NB4 (cell line): ENCODE data around the gene UST.

Source experiments
- POLR2A ChIP-seq: IDR thresholded peaks from 2 replicates; pipeline ENCODE4 v1.6.1; 2011; ENCODE audit warnings: mild to moderate bottlenecking; ENCODE audit not compliant: insufficient read length; ENCODE audit errors: extremely low read depth
- TF ChIP-seq, protein P1 (sequence below): IDR thresholded peaks from one replicate; pipeline ENCODE4 v1.5.1; 2012; ENCODE audit warnings: low read depth, low read length
- TF ChIP-seq, protein P2 (sequence below): IDR thresholded peaks from 2 replicates; pipeline ENCODE4 v1.6.1; 2011; ENCODE audit warnings: low read depth, low read length

DNA sequence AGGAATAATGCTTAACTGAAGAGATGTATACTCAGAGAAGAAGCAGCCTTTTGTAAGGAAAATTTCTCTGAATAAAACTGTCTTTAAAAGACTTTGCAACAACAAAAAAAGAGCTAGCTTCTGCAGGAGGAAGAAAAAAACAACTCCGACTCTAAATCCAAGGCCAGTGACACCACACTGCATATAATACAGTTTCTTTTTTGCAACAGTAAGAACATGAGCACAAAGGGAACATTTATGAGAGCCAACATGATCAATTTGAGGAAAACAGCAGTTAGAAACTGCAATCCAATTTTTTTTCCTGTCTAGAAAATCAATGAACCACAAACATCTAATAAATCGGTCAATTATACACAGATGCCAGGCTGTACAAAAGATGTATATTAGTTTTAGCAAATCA lies 42.9 kb upstream of the UST start:
- TF ChIP-seq, protein P1, sequence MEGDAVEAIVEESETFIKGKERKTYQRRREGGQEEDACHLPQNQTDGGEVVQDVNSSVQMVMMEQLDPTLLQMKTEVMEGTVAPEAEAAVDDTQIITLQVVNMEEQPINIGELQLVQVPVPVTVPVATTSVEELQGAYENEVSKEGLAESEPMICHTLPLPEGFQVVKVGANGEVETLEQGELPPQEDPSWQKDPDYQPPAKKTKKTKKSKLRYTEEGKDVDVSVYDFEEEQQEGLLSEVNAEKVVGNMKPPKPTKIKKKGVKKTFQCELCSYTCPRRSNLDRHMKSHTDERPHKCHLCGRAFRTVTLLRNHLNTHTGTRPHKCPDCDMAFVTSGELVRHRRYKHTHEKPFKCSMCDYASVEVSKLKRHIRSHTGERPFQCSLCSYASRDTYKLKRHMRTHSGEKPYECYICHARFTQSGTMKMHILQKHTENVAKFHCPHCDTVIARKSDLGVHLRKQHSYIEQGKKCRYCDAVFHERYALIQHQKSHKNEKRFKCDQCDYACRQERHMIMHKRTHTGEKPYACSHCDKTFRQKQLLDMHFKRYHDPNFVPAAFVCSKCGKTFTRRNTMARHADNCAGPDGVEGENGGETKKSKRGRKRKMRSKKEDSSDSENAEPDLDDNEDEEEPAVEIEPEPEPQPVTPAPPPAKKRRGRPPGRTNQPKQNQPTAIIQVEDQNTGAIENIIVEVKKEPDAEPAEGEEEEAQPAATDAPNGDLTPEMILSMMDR = no peak
- no peak for TF ChIP-seq POLR2A
- TF ChIP-seq, protein P2, sequence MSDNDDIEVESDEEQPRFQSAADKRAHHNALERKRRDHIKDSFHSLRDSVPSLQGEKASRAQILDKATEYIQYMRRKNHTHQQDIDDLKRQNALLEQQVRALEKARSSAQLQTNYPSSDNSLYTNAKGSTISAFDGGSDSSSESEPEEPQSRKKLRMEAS = no peak
